Measurements from ENCODE around the gene SLC9A5.

GRCh38 chr16:67245186-67245585 lies 3.6 kb upstream of the SLC9A5 start:
- TF ChIP-seq CTCF (IDR thresholded peaks at IDR 0.05), result no peak
- TF ChIP-seq POLR2A (IDR thresholded peaks at IDR 0.05), result no peak

Data from esophagus squamous epithelium (tissue), 4 donors.